HG03571 (cell line): Measurements from ENCODE around the gene PPIP5K1.
"Not testable (repeated sequence)": the region's sequence is repeated elsewhere in the genome, so short reads cannot be mapped to it uniquely, and the experiment has no call there.

Experiments used
- ATAC-seq: cut with Tn5 transposase; IDR thresholded peaks from one replicate; pipeline ENCODE4 v1.9.1; 2021; ENCODE audit not compliant: unreplicated experiment

The PPIP5K1 gene

GRCh38 chr15:43589778-43590466, at the start of gene PPIP5K1:
Gene PPIP5K1, minus strand, starts transcription at chr15:43590208. Its CDS starts 5,704 bp downstream, at chr15:43584504.
- peak; percentile 84 for ATAC-seq

DNA sequence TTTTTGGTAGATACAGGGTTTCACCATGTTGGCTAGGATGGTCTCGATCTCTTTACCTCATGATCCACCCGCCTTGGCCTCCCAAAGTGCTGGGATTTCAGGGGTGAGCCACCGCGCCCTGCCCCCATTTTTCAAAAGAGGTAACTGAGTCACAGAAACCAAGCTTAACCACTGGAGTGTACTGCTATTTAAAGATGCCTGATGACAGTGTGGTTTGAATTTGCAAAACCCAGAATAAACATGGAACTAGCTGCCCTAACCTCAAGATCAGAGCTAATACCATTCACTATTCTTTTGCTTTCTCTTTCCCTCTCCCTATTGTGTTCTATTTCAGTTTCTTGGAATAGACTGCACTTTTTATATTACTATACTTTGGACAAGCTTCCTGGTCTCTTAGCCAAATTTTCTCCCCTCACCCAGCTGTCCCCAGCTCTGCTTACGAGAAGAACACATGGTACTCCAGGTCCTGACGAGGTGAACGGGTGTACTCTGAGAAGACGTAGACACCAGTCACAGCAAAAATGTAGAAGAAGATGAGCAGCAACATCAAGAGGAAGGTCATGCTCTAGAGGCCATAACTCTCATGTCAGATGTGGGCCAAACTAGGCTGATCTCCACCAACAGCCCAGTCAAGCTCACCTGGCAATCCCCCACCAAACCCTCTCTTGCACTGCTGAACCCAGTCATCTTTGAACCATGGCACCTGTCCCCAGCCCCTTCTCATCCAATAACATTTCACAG, 48.6 kb upstream of the PPIP5K1 start:
- ATAC-seq: peak; percentile 62

DNA sequence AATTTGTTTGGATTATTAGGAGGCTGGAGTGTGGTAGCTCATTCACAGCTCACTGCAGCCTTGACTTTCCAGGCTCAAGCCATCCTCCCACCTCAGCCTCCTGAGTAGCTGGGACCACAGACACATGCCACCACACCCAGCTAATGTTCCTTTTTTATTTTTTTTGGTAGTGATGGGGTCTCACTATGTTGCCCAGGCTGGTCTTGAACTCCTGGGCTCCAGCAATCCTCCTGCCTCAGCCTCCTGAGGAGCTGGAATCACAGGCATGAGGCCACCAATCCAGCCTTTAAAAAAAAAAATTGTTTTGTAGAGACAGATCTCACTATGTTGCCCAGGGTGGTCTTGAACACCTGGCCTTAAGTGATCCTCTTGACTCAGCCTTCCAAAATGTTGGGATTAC, 36.9 kb upstream of the PPIP5K1 start:
- not testable (repeated sequence) for ATAC-seq

GRCh38 chr15:43625106-43625505, 35.1 kb upstream of the PPIP5K1 start:
- ATAC-seq: no peak

DNA sequence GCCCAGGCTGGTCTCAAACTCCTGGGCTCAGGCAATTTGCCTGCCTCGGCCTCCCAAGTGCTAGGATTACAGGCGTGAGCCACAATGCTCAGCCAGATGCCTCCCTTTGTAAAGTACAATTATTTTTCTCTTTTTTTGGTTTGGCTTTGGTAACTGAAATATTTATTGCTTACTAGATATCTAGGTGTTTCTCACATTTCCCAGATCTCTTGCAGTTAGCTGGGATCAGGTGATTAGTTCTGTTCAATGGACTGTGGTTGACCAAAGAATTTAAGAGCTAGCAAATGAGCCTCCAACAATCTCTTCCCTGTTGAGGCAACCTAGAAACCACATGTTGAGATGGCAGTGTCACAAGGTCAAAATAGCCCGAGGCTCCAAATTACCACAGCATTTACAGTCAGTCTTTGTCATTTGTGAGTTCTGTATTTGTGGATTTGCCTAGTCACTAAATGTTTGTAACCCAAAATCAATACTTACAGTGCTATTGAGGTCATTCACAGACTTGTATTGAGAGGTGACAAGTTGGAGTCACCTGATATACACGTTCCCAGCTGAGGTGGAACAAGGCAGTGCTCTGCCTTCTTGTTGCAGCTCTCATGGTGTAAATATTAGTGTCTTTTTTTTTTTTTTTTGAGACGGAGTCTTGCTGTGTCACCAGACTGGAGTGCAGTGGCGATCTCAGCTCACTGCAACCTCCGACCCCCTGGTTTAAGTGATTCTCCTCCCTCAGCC, 32.2 kb upstream of the PPIP5K1 start:
- ATAC-seq: not testable (repeated sequence)

DNA sequence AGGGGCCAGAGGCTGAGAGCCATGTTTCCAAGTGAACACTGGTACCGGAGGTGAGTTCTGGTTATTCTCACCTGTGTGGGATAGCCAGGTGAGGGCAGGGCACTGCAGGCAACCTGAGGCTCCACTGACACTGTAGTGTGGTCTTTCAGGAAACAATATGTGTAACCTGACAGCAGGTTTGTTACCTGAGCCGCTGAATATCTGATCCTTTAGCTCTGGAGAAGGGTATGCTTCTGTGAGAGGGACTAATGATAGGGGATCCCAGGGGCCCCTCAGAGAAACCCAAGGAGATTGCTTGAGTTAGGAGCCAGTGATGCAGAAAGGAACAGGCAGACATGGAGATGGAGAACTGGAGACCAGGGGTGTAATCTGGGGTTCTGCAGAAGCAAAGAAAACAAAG, 28.7 kb upstream of the PPIP5K1 start, which contains the start of gene STRC:
STRC (minus strand) TSS at position 101 of the 400 bp plus-strand sequence; CDS start at position 23, 78 bp downstream.
- ATAC-seq: not testable (repeated sequence)

GRCh38 chr15:43617750-43618149, 27.7 kb upstream of the PPIP5K1 start:
- not testable (repeated sequence) for ATAC-seq

DNA sequence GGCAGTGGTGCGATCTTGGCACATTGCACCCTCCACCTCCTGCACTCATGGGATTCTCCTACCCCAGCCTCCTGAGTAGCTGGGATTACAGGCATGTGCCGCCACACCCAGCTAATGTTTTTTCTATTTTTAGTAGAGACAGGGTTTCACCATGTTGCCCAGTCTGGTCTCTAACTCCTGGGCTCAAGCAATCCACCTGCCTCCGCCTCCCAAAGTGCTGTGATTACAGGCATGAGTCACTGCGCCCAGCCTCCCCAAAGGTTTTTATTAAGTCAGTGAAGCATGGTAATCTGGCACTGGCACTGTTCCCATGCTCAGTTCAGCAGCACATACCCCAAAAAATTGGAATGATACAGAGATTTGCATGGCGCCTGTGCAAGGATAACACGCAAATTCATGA, 12.2 kb upstream of the PPIP5K1 start:
- not testable (repeated sequence) for ATAC-seq

DNA sequence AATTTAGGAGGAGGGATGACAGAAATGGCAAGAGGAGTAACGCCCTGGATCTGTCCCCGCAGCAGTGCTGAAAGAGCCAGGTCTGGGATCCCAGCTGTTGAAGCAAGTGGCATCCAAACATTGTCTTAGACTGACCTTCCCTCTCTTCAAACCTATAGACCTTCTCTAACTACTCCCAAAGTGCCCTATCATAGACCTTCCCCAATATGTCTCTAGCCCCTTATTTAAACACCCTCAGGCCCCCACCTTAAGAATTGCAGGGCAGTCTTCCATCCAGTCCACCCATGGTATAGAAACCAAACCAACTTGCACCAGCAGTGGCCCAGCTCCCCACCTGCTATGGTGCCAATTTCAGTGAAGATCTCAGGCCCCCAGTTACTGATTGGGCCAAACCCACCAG, 10.2 kb upstream of the PPIP5K1 start:
- not testable (repeated sequence) for ATAC-seq

DNA sequence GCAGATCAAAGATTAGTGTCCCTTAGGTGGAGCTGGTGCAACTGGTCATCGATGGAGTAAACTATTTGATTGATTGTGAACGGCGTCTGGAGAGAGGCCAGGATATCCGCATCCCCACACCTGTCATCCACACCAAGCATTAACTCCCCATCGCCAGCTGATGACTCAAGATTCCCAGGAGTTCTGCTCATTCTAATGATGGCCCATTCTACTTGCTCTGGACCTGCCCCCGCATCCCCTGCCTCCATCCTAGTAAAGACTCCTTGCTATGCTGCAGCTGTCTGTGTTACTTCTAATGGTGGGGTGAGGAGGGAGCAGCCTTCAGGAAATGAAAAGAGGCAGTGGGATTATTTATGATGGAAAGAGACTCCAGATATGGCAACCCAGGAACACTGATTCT, 9.1 kb upstream of the PPIP5K1 start:
- not testable (repeated sequence) for ATAC-seq

GRCh38 chr15:43593328-43594190, 3.6 kb upstream of the PPIP5K1 start, which contains the start of gene CKMT1B:
Gene CKMT1B, plus strand, starts transcription at chr15:43594027. Its CDS starts 192 bp downstream, at chr15:43594219.
- ATAC-seq: not testable (repeated sequence)

GRCh38 chr15:43592841-43593240, 2.8 kb upstream of the PPIP5K1 start:
- not testable (repeated sequence) for ATAC-seq

DNA sequence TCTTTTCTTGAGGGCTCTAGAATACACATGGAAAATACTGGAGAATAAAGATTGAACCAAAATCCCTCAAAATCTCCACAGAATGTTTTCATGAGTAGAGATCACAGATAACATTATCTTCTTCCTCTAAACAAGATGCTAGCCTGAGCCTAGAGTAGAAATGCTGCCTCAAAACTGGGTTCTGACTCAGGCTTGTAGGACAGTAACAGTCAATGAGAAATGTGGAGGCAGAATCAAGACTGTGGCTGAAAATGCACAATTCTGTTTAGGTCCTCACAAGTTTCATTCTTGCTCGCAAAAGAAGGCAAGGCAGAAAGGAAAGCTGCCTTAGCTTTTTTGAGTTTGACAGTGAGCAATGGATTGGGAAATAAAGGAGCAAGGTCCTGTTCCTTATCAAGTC, 15.4 kb downstream of the PPIP5K1 start:
- ATAC-seq: not testable (repeated sequence)

DNA sequence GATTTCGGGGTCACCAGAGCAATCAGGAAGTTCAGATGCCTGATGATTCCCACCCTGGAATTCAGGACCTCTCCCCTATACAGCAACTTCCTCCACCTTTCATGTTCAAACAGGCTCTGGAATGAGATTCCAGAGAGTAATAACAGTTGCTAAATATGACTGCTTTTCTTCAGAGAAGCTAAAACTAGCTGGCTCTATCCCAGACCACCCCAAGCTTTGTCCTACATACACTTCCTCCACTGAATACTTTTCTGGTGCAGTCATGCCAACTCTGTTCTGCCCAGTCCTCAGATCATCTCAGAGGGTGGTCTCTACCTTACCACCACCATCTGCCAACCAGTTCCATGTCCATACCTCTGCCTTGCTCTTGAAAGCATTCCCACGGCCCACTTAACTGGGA, 23.4 kb downstream of the PPIP5K1 start:
- not testable (repeated sequence) for ATAC-seq

GRCh38 chr15:43563793-43564192, 26.2 kb downstream of the PPIP5K1 start:
- not testable (repeated sequence) for ATAC-seq

GRCh38 chr15:43562753-43563152, 27.3 kb downstream of the PPIP5K1 start:
- not testable (repeated sequence) for ATAC-seq

DNA sequence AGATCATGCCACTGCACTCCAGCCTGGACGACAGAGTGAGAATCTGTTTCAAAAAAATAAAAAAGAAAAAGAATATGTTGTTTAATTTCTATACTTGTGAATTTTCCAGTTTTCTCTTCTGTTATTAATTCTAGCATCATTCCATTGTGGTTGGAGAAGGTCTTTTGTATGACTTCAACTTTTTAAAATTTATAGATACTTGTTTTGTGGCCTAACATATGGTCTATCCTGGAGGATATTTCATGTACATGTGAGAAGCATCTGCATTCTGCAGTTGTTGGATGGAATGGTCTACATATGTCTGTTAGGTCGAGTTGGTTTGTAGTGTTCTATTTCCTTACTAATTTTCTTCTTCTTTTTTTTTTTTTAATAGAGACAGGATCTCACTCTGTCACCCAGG, 37.0 kb downstream of the PPIP5K1 start:
- ATAC-seq: no peak

DNA sequence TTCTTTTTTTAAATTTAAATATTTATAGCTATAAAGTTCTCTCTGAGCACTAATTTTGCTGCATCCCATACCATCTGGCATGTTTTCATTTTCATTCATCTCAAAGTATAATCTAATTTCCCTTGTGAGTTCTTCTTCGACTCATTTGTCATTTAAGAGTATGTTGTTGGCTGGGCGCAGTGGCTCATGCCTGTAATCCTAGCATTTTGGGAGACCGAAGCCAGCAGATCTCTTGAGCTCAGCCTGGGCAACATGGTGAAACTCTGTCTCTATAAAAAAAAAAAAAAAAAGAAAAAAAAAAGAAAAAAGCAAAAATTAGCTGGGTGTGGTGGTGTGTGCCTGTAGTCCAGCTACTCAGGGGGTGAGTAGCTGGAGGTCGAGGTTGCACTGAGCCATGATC, 37.8 kb downstream of the PPIP5K1 start:
- no peak for ATAC-seq

DNA sequence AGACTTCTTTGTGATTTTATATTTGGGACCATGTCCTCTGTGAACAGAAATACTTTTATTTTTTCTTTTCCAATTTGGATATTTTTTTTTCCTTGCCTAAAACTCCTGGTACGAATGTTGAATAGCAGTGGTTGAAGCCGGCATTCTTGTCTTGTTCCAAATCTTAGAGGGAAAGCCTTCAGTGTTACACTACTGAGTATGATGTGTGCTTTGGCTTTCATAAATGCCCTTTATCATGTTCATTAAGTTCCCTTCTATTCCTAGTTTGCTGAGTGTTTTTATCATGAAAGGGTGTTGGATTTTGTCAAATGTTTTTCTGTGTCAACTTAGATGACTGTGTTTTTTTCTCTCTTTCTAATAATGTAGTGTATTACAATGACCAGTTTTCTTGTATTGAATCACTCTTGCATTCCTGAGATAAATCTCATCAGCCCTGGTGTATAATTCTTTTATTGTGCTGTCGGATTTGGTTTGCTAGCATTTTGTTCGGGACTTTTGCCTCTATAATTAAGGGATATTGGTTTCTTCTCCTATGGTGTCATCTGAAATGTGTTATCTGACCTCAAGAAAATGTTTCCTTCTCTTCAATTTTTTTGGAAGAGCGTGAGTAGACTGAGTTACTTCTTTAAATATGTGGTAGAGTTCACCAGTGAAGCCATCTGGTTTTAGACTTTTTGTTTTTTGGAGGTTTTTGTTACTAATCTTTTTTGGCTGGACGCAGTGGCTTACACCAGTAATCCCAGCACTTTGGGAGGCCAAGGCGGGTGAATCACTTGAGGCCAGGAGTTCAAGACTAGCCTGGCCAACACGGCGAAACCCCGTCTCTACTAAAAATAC, 39.3 kb downstream of the PPIP5K1 start:
- ATAC-seq: no peak
